AG20443 (cell line): ENCODE data around the gene LANCL2.
A peak's percentile ranks its signal among the peaks of the same experiment; 100 is the strongest.
"Not testable (repeated sequence)": the region's sequence is repeated elsewhere in the genome, so short reads cannot be mapped to it uniquely, and the experiment has no call there.

ENCODE experiments used
- DNase-seq: peaks from one replicate; pipeline ENCODE4 v3.0.0; 2012; ENCODE audit warnings: low spot score, mixed read lengths

Gene LANCL2

DNA sequence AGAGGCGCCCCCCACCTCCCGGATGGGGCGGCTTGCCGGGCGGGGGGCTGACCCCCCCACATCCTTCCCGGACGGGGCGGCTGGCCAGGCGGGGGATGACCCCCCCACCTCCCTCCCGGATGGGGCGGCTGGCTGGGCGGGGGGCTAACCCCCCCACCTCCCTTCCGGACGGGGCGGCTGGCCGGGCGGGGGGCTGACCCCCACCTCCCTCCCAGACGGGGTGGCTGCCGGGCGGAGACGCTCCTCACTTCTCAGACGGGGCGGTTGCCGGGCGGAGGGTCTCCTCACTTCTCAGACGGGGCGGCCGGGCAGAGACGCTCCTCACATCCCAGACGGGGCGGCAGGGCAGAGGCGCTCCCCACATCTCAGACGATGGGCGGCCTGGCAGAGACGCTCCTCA lies 37.4 kb downstream of the LANCL2 start:
- not testable (repeated sequence) for DNase-seq

DNA sequence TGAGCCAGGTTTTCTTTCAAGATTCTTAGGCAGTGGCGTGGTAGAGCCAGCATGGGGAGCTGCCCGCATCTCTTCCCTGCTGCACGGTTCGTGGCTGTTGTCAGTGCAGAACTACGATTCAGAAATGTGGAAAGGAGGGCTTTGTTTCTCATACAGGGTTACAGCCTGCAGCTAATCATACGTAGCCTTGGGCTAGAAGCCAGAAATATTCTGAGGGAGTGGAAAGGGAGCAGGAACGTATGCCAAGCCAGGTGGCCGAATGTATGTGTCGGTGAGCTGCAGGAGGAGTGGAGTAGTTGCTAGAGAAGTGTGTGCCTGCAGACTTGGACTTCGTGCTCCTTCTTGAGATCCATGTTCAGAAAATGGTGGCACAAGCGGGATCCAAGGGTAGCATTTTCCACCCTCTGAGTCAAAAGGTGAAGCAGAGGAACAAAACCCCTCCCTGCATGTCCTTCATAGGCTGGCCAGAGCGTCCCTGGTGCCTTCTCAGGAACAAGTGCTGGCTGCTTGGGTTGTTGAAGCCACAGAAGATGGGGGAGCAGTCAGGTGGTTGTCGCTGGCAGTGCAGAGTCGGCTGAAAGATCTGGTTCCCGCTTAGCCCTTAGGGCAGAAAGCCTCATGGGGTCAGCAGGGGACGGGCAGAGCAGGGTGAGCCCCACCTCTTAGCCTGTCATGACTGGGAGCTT lies 40.9 kb downstream of the LANCL2 start:
- no peak for DNase-seq

DNA sequence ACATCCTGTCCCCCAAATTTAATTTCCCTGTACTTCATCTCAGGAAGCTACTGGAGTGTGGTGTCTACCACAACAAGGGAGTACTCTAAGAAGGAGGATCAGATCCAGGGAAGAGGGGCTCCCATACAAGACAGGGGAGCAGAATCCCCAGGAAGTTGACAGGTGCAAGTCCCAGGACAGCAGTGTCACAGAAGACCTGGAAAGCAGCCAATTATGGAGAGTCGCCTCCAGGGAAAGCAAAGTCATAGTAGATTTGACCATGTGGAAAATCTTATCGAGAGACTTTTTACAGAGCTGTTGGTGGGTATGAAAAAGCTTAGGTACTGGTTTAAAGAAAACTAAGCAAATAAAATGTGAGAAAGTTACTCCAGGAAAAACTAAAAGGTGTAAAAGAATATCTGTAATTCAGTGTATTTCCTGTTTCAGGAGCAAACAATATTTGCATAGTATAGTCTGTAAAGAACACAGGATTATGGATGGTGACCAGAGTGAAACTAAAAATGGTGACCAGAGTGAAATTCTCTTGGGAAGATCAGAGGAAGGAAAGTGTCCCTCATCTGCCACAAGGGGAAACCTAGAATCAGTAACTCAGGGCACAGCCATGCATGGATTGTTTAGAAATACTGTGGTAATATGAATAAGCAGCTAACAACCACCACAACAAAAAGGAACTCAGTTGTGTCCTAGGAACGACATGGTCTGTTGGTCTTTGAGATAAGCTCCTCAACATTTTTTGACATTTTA lies 44.5 kb downstream of the LANCL2 start:
- DNase-seq = peak; percentile 32

DNA sequence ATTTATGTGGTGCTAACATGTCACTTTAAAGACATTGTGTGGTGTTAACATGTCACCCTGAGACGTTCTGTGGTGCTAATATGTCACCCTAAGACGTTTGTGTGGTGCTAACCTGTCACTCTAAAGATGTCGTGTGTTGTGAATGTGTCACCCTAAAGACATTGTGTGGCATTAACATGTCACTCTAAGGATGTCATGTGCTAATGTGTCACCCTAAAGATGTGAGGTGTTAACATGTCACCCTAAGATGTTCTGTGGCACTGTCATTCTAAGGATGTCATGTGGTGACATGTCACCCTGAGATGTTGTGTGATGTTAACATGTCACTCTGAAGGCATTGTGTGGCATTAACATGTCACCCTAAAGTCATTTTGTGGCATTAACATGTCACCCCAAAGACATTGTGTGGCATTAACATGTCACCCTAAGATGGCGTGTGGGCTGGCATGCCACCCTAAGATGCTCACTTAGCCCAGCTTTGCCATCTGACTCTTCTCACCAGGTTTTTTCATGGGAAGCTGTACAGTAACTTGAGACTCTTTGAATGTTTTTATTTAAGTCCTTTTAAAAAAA lies 45.6 kb downstream of the LANCL2 start:
- no peak for DNase-seq

DNA sequence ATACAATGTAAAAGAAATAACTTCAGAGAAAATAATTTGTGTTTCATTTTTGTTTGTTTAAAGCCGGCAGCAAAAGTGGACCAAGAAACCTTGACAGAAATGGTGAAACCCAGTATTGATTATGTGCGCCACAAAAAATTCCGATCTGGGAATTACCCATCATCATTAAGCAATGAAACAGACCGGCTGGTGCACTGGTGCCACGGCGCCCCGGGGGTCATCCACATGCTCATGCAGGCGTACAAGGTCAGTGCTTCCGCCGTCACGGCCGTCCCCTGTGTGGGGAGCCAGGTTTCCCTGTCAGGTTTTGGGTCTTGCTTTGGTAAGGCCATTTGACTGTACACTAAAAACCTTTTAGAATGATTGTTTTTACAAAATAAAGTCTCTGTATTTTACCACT lies 46.7 kb downstream of the LANCL2 start:
- DNase-seq = no peak

DNA sequence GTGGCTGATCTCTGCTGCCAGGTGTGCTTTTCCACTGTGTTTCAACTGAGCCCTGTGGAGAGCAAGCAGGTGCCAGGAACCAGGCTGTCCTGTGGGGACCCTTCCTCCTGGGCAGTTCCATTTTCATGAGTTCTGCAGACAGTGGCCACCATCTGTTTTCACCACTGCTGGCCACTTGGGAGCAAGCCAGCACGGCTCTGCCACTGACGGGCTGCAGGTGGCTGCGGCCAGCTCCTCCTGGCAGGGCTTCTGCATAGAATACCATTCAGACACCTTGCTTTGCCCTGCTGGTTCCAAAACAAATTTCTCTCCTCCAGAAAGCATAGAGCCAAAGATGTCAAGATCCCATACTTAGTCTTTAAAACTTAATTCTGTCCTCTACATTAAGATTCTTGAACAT lies 48.3 kb downstream of the LANCL2 start:
- no peak for DNase-seq

DNA sequence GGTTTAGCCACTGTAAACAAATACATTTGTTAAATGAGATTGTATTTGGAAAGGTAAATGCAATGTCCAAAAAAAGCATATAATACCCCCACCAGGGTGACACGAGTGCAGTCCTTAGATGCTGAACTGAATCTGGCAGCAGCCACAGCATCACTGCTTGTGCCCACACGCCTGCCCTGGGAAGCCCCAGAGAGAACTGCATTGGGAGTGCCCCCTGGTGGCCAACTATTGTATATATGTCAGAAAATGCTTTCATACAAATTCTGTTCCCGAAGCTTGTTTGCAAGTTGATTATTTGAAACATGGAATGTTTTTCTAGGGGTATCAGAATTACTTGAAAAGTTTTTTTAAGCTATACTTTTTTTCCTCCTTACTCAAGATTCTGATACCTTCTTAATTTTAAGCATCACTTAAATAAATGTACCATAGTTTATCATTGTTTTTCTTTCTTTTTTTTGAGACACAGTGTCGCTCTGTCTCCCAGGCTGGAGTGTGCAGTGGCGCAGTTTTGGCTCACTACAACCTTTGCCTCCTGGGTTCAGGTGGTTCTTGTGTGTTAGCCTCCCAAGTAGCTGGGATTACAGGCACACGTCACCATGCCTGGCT lies 50.1 kb downstream of the LANCL2 start:
- DNase-seq = peak; percentile 91

DNA sequence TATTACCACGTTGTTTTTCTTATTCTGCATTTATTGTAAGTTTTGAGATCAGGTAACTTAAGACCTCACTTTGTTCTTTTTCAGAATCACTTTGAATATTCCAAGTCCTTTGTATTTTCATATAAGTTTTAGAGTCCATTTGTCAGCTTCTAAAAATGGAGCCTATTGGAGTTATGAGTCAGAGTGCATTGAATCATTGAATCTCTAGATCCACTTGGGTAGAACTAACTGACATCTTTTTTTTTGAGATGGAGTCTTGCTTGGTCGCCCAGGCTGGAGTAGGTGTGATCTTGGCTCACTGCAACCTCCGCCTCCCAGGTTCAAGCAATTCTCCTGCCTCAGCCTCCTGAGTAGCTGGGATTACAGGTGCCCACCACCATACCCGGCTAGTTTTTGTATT lies 52.3 kb downstream of the LANCL2 start:
- DNase-seq = not testable (repeated sequence)

DNA sequence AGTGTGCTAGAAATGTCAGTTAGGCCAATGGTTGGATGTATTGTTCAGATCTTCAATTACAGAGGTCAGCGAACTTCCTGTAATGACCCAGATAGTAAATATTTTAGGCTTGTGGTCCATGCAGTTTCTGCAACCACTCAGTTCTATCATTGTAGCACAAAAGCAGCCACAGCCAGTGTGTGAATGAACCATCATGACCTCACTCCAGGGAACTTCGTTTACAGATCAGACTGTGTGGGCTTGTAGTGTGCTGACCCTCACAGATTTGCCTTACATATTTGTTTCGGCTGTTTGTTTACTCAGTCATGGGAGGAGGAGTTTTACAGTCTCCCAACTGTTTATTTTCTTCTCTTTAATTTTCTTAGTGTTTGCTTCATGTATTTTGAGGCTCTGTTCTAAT lies 55.4 kb downstream of the LANCL2 start:
- DNase-seq = no peak

DNA sequence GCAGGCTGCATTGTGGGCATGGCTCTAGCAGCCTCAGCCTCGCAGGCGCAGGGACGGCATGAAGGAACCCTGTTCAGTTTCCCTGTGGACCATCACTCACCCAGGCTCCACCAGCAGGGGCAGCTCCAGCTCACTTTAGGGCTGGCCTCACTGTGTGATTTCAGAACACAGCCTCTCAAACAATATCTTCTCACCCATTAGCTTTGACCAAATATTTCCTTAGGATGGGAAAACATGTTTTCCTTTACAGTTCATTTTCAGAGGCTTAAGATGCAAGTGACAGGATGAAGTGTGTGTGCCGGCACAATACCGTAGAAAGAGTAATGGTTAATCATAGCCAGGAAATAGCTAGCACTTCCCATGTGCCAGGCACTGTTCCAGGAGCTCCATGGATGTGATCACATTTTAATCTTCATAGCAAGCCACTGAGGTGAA lies 58.2 kb downstream of the LANCL2 start:
- DNase-seq = peak; percentile 45

DNA sequence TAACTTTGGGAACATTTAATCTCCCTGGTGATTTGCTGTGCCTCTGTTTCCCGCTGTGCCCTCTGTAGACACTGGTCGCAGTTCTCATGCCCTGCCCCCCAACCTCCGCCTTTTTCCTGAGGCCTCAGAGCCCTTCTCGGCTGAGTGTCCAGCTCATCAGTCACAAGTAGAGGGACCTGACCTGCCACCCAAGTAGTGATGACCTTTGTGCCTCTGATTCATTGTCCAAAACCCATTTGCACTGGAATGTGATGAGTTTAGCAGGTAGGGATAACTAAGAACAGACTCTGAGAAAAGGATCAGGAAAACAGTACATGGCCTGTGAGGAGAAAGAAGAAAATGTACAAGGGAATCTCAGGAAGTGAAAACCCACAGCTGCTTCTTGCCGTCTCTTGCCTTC lies 58.8 kb downstream of the LANCL2 start:
- no peak for DNase-seq

DNA sequence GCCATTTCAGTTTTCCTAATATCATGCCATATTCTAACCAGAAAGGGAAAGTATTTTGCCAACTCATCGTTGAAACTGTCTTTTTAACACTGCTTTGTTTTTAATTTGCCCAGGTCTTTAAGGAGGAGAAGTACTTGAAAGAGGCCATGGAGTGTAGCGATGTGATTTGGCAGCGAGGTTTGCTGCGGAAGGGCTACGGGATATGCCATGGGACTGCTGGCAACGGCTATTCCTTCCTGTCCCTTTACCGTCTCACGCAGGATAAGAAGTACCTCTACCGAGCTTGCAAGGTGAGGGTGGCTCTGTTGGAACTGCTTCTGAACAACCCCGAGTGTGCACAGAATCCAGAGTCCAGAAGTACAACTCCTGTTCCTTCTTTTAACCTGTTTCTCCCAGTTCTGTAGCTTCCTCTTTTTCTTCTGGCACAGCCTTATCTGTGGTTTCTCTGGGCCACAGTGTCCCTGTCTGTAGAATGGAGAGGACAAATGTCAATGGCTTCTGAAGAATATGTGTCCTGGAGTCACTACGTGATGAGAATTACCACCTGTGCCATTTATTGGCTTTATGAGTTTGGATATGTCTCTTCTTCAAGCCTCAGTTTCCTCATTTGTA lies 60.1 kb downstream of the LANCL2 start:
- no peak for DNase-seq

DNA sequence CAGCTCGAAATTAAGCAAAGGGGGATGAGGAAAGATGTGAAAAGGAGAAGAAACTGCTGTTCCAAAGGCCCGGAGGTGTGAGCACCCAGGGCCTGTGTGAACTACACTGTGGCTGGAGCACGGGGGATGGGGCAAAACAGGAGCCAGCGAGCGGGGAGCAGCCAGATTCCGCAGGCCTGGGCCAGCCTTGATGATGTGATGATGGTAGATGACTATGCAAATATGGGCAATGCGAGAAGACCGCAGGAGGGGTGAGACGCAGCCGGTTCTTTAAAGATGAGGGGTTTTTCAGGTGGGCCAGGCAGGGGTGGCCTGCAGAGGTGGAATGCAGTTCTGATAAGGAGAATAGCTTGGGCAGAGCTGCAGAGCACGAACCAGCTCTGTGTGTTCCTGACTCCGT lies 61.5 kb downstream of the LANCL2 start:
- DNase-seq = no peak

DNA sequence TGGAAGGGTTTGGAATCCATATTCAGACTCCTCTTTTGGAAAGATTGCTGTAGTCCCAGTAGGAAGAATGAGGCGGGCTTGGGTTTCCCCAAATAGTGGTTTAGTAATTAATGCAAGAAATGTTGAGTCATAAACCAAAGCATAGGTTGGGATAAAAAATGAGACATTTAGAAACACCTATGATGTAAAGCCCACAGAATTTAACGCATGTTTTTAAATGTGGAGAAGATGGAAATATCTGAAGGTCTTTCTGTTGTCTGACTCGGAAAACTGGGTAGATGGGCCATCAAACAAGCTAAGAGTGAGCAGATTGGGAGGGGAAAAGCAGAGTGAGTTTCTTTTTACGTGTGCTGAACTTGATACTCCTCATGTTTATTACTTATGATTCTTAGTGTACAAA lies 62.2 kb downstream of the LANCL2 start:
- no peak for DNase-seq

DNA sequence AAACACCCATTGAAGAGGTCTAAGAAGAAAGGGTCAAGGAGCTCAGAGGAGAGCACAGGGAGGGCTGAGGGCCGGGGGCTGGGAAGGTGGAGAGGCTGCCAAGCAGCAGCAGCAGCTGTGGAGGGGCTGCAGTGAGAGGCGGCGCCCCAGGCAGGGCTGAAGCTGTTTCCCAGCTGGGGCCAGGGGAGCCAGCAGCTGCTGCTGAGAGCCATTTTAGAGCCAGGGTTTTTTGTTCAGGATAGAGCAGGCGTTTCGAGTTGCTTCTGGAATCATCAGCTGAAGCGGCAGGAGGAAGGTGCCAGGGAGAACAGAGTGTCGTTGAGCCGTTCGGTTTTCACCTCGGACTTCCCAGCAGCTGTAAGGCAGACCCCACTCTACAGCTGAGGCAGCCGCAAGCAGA lies 62.7 kb downstream of the LANCL2 start:
- DNase-seq = no peak

DNA sequence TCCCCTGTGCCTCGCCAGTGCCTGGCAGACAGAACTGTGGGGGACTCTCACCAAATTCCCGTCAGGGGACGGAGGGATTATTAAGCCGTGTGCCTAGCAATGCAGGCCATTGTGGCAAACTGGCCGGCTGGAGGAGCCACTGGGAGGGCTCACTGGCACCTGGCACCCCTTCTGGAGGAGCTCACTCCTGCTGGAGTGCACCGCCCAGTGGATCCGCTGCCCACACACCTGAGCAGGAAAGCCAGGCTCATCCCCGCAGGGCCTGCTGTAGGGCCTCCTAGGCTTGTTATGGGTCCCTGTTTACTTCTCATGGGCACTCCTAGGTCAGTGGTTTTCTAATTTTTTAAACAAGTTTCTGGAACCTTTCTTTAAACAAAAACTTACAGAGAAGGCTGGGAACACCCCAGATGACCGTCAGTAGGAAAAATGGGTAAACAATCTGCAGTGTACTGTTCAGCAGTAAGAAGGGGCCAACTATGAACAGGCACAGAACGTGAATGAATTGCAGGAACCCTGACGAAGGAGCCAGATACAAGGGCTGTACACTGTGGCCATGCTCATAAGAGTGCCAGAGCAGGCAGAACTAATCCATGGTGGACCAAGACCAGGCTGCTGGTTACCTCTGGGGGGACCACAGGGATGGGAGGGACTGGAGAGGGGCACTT lies 64.8 kb downstream of the LANCL2 start:
- no peak for DNase-seq

DNA sequence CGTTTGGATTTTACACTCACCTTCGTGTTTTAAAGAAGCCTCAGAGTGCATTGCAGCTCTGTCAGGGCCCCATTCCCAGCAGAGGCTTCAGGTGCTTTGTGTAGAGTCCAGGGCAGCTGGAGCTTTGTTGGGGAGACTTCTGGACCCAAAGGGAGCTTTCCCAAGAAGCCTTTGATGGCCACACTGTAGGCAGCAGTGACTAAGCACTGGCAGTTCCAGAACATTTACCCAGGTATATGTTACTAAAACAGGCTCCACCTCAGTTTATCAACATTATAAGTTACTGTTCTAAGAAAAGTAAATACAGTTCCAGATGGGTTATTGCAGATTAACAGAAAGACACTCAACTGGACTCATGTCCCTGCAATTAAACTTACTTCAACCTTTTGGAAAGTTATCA lies 66.8 kb downstream of the LANCL2 start:
- DNase-seq = no peak

DNA sequence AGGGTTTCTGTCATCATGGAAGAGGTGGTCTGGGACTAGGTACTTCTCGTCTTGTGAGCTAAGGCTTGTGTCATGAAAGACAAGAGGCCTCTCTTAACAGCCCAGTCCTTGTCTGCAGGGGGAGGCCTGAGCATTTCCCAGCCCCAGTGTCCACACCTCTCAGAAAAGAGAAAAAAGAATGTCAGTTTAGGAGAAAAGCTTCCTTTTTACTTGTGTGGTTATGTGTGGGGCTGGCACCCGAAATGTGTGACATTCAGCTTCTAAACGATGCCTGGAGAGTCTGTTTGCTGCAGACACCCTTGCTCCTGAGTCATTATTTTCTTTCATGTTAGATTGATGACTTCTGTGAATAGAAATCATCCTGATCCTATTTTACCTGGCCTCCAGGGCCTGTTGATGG lies 67.4 kb downstream of the LANCL2 start:
- no peak for DNase-seq

DNA sequence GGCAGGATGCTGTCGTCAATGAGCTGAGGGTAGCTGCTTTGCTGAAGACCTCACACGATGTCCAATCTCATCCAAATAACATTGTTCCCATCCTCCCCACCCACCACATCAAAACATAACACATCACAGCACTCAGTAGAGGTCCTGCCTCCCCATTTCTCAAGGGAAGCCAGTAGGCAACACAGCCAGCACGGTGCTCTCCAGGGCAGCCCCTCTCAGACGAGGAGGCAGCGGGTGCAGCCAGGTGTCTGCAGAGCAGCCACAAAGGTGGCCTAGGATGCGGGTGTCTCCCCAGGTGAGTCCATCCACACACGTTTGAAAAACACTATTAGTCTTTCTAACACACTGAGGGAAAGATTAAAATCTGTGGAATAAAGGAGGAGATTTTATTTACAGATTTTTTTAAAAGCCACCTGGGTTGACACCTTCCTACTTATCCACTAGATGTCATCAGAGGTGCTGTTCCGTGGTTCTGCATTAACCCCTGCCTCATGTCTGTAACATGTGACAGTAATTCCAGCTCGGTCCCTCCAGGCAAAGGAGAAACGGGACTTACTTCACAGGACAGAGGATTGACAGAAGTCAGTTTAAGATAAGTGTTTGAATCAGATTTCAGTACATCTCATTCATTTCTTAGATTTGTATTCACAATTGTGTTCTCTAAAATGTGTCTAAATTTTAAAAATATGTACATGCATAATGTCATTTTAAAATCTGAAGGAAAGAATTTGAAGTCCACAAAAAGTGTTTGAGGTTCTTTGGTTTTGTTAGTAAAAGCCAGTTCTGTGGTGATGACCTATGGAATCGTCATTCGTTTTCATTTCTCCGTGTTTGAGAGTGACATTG lies 68.0 kb downstream of the LANCL2 start:
- peak; percentile 47 for DNase-seq

DNA sequence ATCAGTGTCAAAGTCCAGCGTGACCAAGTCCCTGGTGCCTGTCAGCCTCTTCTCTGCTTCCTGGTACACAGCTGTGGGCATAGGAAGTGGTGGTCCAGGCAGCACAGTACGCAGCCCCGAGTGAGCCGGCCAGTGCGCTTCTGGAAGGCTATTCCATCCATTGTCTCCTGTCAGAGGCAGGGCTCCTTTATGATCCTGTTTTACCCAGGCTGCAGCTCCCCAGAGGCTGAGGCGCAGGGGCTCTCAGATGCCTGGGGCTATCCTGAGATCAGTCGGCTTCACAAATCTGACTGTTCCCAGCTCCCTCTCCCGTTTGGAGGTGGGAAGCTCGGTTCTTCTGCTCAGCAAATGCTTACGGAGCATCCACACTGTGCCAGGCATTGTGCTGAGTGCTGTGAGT lies 70.3 kb downstream of the LANCL2 start:
- no peak for DNase-seq

DNA sequence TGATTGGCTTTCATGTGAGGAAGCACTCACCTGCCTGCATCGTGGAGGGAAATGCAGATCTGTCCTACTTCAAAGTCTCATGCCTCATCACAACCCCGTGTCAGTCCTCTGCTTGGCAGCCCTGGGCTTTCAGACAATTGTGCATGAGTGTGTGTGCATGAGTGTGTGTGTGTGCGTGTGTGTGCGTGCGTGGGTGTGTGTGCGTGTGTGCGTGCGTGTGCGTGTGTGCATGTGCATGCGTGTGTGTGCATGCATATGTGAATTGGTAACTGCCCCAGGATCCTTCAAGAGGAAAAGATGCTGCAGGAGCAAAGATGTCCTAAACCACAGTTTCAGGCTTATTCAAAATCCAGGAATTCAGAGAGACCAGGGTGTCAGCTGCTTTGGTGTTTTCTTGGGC lies 71.3 kb downstream of the LANCL2 start:
- DNase-seq = no peak
